SK-N-SH (cell line): ENCODE data around the gene BTG3.

ENCODE experiments used
- CHD2 ChIP-seq: fragments of 150-350 bp; IDR thresholded peaks from 2 replicates; pipeline ENCODE4 v1.6.1; 2018; ENCODE audit warnings: low read length; ENCODE audit not compliant: partially characterized antibody
- ELF1 ChIP-seq: IDR thresholded peaks from 2 replicates; pipeline ENCODE4 v1.4.0; 2012
- EP300 ChIP-seq, 2 experiments: IDR thresholded peaks; 2 replicates each; pipeline versions ENCODE4 v1.4.0 to v1.6.1; 2012; ENCODE audit warnings: borderline replicate concordance in 1 of 2, low read depth in 1 of 2, low read length in 1 of 2
- JUND ChIP-seq: IDR thresholded peaks from 2 replicates; pipeline ENCODE4 v1.4.0; 2012
- MEF2A ChIP-seq: IDR thresholded peaks from 2 replicates; pipeline ENCODE4 v1.4.0; 2012; ENCODE audit warnings: low read depth, borderline replicate concordance
- POLR2AphosphoS5 ChIP-seq: IDR thresholded peaks from 2 replicates; pipeline ENCODE4 v1.6.1; 2012; ENCODE audit warnings: low read depth, low read length
- RFX5 ChIP-seq: IDR thresholded peaks from 2 replicates; pipeline ENCODE4 v1.6.1; 2012; ENCODE audit warnings: mild to moderate bottlenecking, improper control_type of control experiment, low read length
- SMC3 ChIP-seq: IDR thresholded peaks from 2 replicates; pipeline ENCODE4 v1.6.1; 2012; ENCODE audit warnings: low read depth, low read length, improper control_type of control experiment
- TAF1 ChIP-seq: IDR thresholded peaks from 2 replicates; pipeline ENCODE4 v1.6.1; 2012; ENCODE audit warnings: low read depth, mild to moderate bottlenecking, low read length, moderate library complexity, borderline replicate concordance
- USF2 ChIP-seq: fragments of 150-350 bp; IDR thresholded peaks from 2 replicates; pipeline ENCODE4 v1.6.1; 2017; ENCODE audit warnings: antibody characterized with exemption, low read length, low read depth, borderline replicate concordance
- TF ChIP-seq, protein P1 (sequence below): fragments of 200-600 bp; sonication (generic); IDR thresholded peaks from 2 replicates; pipeline ENCODE4 v1.6.1; 2017; ENCODE audit warnings: antibody characterized with exemption, mild to moderate bottlenecking, moderate library complexity

DNA sequence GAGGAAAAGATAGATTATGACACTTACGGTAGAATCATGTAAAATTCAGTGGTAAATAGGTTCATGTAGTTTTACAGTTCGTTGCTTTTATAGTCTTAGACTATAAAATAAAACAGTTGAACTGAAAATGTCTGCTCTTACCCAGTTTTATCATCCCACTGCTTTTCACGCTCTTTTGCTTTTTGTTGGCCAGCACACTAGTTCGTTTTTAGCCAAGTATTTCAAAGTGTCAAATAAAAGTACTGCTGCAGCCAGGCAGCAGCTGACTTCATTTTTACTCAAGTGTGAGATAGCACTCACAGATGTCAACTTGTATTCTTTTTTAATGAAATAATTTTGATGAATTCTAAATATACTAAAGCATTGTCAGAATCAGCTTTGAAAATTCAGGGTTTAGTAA is 18.5 kb upstream of the BTG3 start:
- no peak for TF ChIP-seq USF2
- TF ChIP-seq POLR2AphosphoS5, result no peak
- TF ChIP-seq RFX5, result no peak
- TF ChIP-seq, protein P1, sequence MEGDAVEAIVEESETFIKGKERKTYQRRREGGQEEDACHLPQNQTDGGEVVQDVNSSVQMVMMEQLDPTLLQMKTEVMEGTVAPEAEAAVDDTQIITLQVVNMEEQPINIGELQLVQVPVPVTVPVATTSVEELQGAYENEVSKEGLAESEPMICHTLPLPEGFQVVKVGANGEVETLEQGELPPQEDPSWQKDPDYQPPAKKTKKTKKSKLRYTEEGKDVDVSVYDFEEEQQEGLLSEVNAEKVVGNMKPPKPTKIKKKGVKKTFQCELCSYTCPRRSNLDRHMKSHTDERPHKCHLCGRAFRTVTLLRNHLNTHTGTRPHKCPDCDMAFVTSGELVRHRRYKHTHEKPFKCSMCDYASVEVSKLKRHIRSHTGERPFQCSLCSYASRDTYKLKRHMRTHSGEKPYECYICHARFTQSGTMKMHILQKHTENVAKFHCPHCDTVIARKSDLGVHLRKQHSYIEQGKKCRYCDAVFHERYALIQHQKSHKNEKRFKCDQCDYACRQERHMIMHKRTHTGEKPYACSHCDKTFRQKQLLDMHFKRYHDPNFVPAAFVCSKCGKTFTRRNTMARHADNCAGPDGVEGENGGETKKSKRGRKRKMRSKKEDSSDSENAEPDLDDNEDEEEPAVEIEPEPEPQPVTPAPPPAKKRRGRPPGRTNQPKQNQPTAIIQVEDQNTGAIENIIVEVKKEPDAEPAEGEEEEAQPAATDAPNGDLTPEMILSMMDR, result no peak
- no peak for TF ChIP-seq MEF2A
- no peak for TF ChIP-seq EP300 (IDR thresholded peaks at IDR 0.05; ENCODE audit: borderline replicate concordance in 1 of 2, low read depth in 1 of 2, low read length in 1 of 2)
- no peak for TF ChIP-seq CHD2
- TF ChIP-seq JUND, result no peak
- no peak for TF ChIP-seq ELF1
- TF ChIP-seq TAF1, result no peak
- TF ChIP-seq SMC3, result no peak
